GM18951 (cell line): Measurements from ENCODE around the gene LRRC74B.
"Not testable (repeated sequence)": the region's sequence is repeated elsewhere in the genome, so short reads cannot be mapped to it uniquely, and the experiment has no call there.

Experiments used
- POLR2A ChIP-seq: IDR thresholded peaks from 4 replicates; pipeline ENCODE4 v1.6.1; 2011; ENCODE audit warnings: mild to moderate bottlenecking; ENCODE audit not compliant: insufficient read length, insufficient read depth; ENCODE audit errors: extremely low read depth
- in situ Hi-C: fragments of 300-500 bp; cut with MboI; formaldehyde crosslinking; loops from one replicate; pipeline ENCODE4 v1.12.0; 2022; ENCODE audit warnings: low sequenced_read_pairs, mixed read lengths, inconsistent platforms; ENCODE audit not compliant: unreplicated experiment

The LRRC74B gene

DNA sequence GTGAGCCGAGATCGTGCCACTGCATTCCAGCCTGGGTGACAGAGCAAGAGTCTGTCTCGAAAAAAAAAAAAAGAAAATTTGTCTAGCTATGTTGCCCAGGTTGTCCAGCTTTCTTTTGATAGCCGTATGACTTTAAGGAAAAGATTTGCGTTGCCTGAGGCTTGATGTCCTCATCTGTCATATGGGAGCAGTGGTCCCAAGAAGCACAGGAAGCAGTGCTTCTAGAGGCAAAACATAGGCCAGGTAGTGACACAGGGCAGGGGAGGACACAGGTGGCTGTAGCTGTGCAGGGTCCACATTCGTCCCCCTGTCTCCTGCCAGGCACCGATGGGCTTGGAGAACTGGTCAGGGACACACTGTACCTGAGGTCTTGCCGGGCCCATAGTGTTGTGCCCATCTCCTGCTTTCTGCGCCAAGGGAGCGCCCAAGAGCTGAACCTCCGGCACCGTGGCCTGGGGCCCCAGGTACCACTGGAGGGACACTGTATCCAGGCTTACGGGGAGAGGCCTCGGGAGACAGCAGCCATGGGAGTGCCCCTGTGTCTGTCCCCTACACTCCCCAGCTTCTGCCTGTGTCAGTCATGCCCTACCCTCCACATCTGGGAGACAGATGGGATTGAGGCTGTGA is 1.4 kb downstream of the LRRC74B start:
- TF ChIP-seq POLR2A: no peak
- in situ Hi-C loops: no loop called here

GRCh38 chr22:21047730-21048129 is 2.0 kb downstream of the LRRC74B start:
- TF ChIP-seq POLR2A: no peak
- in situ Hi-C loops: no loop called here

DNA sequence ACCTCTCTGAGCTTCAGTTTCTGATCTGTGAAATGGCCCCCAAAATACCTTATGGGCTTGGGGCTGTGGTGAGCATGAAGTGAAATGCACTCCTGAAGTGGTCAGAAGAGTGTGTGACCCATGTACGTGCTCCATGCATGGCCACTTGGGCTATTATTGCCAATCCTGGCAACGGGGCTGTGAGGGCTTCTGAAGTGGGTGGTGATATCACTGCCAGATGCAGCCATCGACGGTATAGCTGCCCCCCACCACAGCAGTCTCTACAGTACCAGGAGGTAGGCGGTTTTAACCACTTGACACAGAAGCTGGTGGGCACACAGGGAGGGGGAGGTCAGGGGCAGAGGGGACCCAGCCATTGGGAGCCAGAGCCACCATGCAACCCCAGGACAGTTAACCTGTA is 2.7 kb downstream of the LRRC74B start:
- in situ Hi-C loops: not testable (repeated sequence)

GRCh38 chr22:21048965-21049364 is 3.2 kb downstream of the LRRC74B start:
- in situ Hi-C loops: not testable (repeated sequence)

DNA sequence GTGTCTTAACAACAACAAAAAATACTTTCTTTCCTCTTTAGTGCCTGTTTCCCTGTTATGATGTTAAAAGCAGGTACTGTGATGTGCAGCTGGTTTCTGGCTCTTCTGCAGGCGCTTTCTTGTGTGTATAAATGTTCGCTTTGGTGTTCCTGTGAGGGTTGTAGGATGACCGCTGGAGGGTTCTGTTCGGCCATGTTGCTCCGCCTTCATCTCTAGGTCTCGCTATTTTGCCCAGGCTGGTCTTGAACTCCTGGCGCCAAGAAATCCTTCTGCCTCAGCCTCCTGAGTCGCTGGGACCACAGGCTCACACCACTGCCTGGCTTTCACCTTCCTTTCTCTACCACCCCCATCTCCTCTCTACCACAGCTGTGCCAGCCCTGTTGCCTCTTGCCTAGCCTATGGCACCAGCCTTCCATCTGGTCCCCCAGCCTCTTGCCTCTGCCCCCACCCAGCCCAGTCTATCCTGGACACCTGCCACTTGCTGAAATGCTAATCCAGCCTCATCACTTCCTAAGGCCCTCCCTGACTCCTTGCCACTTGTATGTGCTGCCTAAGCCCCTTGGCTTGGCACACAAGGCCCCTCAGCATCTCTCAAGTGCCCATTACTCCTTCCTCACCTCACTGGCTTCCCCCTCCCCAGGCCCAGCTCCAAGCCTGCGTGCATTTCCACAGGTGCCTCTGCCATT is 5.5 kb downstream of the LRRC74B start:
- in situ Hi-C loops: loop anchor here (10.0 kb wide), 1 partner anchor 366 kb away; no protein-coding TSS in a partner anchor
- TF ChIP-seq POLR2A: no peak

DNA sequence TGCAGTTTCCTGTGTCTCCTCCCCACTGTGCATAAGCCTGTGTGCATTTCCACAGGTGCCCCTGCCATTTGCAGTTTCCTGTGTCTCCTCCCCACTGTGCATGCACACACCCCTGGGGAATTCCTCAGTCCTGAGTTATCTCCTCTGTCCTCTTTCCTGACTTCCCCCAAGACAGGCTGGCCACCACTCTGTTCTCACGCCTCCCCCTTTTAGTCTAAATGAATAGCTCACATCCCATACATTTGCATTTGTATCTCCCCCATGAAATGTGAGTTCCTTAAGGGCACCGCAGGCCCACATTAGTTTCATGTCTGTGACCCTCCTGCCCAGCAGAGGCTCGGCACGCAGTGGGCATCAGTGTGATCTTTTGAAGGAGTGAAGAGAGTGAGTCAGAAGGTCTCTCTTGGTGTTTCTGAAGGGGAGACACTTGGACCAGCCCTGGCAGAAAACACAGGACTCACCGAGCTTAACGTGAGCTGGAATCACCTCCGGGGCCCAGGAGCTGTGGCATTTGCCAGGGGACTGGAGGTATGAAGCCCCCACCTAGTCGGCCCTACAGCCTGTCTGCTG is 6.2 kb downstream of the LRRC74B start:
- in situ Hi-C loops: loop anchor here (10.0 kb wide), 1 partner anchor 367 kb away; no protein-coding TSS in a partner anchor
- TF ChIP-seq POLR2A: no peak

DNA sequence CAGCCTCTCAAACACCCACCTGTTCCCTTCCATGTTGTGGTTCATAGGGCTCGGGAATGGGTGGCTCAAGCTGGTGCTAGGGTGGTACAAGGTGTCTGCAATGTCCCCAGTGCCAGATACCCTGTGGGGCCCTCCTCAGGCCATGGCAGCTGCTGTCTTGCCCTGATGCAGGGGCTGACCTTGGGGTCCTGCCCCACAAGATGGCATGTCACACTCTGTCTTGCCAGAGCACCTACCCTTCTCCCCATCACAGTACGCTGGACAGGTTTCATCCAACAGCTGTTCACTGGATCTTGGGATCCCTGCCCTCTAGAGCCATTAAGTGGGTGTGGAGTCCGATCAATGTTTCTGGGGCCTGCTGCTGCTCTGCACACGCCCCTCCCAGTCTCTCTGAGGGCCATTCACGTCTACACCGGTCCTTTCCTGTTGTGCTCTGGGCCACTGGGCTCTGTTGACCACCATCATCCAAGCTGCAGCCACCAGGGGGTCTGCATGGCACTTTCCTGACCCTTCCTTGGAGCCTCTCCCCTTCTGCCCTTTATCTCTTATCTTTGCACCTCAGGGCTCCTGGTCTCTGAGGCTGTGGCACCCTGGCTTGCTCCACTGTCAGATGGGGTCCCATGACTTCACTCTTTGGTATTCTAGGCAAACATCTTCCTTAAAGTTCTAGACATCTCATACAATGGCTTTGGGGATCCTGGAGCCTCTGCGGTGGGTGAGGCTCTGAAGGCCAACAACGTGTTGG is 7.1 kb downstream of the LRRC74B start:
- no peak for TF ChIP-seq POLR2A
- in situ Hi-C loops: loop anchor here (10.0 kb wide), 1 partner anchor 368 kb away; no protein-coding TSS in a partner anchor

GRCh38 chr22:21054046-21054713 is 8.4 kb downstream of the LRRC74B start:
- no peak for TF ChIP-seq POLR2A
- in situ Hi-C loops: loop anchor here (10.0 kb wide), 1 partner anchor 369 kb away; no protein-coding TSS in a partner anchor

GRCh38 chr22:21054714-21055563 is 9.2 kb downstream of the LRRC74B start:
- no peak for TF ChIP-seq POLR2A
- in situ Hi-C loops: loop anchor here (10.0 kb wide), 1 partner anchor 370 kb away; no protein-coding TSS in a partner anchor

GRCh38 chr22:21055564-21055834 is 9.8 kb downstream of the LRRC74B start:
- TF ChIP-seq POLR2A: no peak
- in situ Hi-C loops: loop anchor here (10.0 kb wide), 1 partner anchor 371 kb away; no protein-coding TSS in a partner anchor

DNA sequence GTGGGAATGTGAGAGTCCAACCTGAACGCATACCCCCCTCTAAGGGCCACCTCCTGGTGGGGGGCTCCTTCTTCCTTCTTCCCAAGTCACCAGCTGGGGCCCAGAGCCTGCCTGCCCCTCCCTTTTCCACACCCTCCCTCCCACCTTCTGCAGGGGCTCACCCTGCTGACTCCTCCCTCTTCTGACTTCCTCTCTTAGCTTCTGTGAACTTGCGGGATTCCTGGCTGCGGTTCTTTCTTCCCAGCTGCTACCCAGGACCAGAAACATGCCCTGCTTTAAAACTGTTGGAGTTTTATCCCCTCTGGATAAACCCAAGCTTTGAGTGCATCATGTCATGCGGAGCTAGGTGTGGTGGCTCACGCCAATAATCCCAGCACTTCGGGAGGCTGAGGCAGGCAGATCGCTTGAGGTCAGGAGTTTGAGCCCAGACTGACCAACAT is 10.2 kb downstream of the LRRC74B start:
- in situ Hi-C loops: loop anchor here (10.0 kb wide), 1 partner anchor 371 kb away; no protein-coding TSS in a partner anchor
- TF ChIP-seq POLR2A: no peak

DNA sequence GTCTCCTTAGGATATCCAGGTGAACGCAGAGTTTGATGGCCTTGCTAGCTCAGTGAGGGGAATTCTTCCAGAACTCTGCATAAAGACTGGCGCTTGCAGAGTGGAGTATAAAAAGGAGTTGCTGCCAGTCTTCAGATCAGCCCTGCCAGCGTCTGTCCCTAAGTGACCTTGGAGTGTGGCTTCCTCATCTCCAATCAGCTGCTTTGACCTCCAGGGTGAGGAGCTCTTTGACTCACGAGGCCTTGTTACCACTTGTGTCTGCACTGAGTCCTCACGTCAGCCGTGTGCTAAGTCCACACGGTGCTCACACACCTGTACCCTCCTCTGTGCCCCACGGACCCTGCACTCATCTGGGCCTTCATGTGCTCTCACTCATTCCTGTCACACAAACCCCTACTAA is 14.6 kb downstream of the LRRC74B start:
- in situ Hi-C loops: not testable (repeated sequence)

DNA sequence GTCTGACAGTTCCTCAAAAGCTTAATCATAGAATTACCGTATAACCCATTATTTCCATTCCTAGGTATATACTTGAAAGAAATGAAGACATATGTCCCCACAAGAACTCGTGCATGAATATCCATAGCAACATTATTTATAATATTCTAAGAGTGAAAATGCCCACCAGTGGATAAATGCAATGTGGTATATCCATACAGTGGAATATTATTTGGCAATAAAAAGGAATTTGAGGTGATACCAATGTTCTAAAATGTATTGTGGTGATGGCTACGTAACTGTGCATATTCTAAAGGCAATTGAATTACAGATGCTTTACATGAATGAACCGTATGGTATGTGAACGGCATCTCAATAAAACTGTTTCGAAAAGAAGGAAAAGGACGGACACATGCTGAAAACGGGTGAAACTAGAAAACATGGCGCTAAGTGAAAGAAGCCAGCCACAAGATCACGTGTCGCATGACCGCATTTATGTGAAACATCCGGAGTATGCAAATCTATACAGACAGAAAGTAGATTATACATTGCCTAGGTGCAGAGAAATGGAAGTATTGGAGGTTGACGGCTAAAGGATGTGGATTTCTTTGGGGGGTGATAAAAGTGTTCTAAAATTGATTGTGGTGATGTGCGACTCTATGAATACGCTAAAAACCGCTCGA is 16.0 kb downstream of the LRRC74B start:
- in situ Hi-C loops: not testable (repeated sequence)

DNA sequence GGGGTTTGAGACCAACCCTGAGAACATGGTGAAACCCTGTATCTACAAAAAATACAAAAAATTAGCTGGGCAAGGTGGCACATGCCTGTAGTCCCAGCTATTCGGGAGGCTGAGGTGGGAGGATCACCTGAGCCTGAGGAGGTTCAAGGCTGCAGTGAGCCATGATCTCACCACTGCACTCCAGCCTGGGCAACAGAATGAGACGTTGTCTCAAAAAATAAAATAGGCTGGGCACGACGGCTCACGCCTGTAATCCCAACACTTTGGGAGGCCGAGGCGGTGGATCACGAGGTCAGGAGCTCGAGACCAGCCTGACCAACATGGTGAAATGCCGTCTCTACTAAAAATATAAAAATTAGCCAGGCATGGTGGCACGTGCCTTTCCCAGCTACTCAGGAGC is 18.7 kb downstream of the LRRC74B start:
- in situ Hi-C loops: not testable (repeated sequence)
